Measurements from ENCODE around the gene USP38.
"Not testable (repeated sequence)": the region's sequence is repeated elsewhere in the genome, so short reads cannot be mapped to it uniquely, and the experiment has no call there.

USP38 gene

DNA sequence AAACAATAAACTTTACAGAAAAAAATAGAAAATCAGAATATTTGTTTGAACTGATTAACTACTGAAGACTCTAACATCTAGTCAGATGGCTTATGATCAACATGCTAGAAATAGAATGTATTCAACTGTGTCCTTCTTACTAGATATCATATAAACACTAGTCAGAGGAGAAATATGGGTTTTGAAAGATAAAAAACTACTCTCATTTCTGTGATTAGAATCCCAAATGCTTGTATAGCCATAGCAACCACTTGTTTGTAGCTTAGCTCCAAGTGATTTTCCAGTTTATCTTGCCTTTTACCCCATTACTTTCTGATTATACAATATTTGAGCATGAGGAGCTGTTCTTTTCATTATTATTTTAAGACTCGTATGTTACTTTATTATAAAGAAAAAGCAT lies 31.2 kb downstream of the USP38 start:
- DNase-seq: no peak

GRCh38 chr4:143224255-143224654 lies 39.5 kb downstream of the USP38 start:
- DNase-seq: no peak

GRCh38 chr4:143225167-143225566 lies 40.5 kb downstream of the USP38 start:
- DNase-seq: no peak

- no peak for DNase-seq
Measured at GRCh38 chr4:143230683-143231082, 46.0 kb downstream of the USP38 start.

GRCh38 chr4:143232277-143232676 lies 47.6 kb downstream of the USP38 start:
- no peak for DNase-seq

- no peak for DNase-seq
Measured at GRCh38 chr4:143234153-143234552, 49.4 kb downstream of the USP38 start.

DNA sequence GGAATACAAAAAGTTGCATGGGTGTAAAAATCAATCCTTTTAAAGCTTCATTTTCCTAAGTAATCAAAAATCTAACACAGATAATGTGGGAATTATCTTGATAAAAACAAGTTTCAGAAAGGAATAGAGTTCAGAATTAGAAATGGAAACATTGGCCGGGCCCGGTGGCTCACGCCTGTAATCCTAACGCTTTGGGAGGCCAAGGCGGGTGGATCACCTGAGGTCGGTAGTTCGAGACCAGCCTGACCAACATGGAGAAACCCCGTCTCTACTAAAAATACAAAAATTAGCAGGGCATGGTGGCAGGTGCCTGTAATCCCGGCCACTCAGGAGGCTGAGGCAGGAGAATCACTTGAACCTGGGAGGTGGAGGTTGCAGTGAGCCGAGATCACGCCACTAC lies 52.5 kb downstream of the USP38 start:
- DNase-seq: not testable (repeated sequence)

GRCh38 chr4:143240939-143241679 lies 56.4 kb downstream of the USP38 start:
- no peak for DNase-seq

DNA sequence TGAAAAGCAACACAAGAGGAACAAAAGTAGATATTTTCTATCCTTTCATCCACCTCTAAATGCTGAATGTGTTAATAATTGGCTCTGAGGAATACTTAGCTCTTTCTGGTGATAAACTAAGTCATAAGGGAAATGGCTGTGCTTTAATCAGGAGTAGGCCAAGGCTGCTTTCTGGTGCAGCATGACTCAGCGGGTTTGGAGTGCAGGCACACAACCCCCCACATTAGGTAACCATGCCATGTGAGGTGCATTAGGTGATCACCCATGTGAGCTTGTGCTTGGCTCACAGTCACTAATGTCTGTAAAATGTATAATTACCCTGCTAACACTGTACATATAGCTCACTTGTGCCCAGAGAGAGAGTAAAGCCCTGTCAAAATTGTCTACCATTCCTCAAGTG lies 57.2 kb downstream of the USP38 start:
- no peak for DNase-seq

- no peak for DNase-seq
Measured at GRCh38 chr4:143243041-143243440, 58.3 kb downstream of the USP38 start.

DNA sequence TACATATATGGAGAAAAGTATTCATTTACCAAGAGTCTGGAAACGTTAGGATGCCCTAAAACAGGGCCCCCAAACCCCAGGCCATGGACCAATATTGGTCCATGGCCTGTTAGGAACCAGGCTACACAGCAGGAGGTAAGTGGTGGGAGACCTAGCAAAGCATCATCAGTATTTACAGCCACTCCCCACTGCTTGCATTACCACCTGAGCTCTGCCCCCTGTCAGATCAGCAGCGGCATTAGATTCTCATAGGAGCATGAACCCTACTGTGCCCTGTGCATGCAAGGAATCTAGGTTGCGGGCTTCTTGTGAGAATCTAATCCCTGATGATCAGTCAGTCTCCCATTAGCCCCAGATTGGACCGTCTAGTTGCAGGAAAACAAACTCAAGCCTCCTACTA lies 62.3 kb downstream of the USP38 start:
- DNase-seq: no peak

- DNase-seq: no peak
Measured at GRCh38 chr4:143247866-143248265, 63.1 kb downstream of the USP38 start.

- no peak for DNase-seq
Measured at GRCh38 chr4:143248827-143249226, 64.1 kb downstream of the USP38 start.

- no peak for DNase-seq
Measured at GRCh38 chr4:143250617-143251016, 65.9 kb downstream of the USP38 start.

GRCh38 chr4:143251348-143251747 lies 66.6 kb downstream of the USP38 start:
- no peak for DNase-seq

DNA sequence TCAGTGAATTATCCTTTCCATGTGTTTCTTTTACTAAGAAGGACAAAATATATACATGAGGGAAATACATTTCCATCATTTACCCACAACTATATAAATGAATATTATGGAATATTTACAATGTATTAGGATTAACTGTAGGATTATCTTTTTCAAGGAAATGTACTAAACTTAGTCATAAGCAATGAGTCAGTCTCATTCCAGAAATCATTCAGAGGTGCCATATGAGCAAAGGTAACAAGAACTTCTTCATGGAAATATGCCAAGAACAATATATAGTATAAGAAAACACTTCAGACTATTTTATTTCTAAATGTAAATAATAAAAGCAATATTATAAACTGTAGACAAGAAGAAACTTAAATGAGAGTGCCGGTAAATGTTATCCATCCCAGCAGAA lies 67.1 kb downstream of the USP38 start:
- no peak for DNase-seq

DNA sequence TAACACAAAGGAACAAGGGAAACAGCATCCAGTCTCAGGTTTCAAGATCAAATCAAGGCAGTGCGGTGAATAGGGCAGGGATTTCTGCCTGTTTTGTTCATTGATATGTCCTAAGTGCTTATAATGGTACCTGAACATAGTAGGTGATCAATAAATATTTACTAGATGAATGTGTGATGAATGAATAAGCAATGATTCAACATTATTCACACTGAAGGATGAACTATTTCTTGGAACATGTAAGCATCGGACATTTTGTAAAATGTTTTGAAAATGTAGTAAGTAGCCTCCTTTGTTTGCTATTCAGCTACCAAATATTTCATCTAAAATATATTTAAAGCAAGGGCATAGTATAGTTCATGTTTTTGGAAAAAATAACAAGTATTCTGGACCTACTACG lies 67.8 kb downstream of the USP38 start:
- no peak for DNase-seq

GRCh38 chr4:143253166-143253565 lies 68.4 kb downstream of the USP38 start:
- DNase-seq: no peak

DNA sequence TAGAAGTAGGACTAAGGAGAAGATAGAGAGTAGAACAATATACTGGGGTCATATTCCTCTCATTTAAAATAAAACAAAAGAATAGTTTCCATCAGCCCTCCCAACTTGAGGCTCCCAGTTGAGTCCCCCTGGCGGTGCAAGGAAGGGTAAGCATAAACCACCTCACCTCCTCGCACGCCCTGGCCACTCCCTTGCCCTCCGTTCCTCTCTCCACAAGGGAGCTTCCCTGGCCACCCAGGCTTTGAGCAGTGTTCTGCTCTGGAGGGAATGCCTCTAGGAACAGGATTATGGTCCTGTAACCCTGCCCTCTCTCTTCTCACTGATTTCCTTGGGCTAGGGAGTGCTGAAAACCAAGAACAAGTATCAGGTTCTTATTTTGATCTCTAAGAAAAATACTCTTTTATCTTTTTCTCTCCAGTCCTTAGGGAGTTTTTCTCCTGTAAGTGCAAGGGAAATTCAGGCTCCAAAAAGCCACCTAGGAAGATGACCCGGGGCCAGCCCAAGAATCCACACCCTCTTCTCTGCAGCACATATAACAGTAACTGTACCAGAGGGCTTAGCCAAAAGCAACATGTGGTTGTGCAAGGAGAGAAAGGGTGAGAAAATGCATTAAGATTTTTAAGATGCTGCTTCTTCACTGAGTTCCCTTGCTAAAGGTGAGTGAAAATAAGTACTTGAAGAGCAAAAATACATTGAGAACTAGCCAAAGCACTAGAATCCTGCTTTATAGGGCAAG lies 69.9 kb downstream of the USP38 start:
- no peak for DNase-seq

- no peak for DNase-seq
Measured at GRCh38 chr4:143256456-143256855, 71.7 kb downstream of the USP38 start.

DNA sequence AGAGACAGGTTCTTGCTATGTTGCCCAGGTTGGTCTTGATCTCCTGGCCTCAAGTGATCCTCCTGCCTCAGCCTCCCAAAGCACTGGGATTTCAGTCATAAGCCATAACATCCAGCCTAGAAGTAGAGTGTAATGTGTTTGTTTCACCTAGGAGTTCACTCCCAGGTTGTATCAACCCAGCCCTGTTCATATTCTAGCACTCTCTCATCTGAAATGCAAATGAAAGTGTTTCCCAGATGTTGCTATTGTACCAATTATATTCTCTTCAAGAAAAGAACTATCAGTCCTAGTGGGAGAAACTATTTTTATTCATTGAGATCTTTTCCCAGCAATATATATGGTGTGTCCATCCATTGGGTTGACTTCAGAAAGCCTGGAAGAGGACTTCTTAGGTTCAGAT lies 72.6 kb downstream of the USP38 start:
- DNase-seq: no peak

- DNase-seq: no peak
Measured at GRCh38 chr4:143260750-143261149, 76.0 kb downstream of the USP38 start.

- DNase-seq: no peak
Measured at GRCh38 chr4:143262838-143263237, 78.1 kb downstream of the USP38 start.

GRCh38 chr4:143267690-143268089 lies 83.0 kb downstream of the USP38 start:
- not testable (repeated sequence) for DNase-seq
